ENCODE data around the gene FALEC. TPM values are rescaled to one million over a fixed set of nuclear protein-coding genes. Genes with fewer than 3 reads are reported as not detected.

The FALEC gene
- total and polyA plus RNA-seq, 9 of the 15 experiments (the other 6 are each of a cell fraction or from before 2014, with no cell fraction given), result 0.15 to 1.8 (median 0.53) TPM; not detected in 5

GRCh38 chr1:150566589-150567340 is 51.2 kb downstream of the FALEC start:
- FAIRE-seq (no peak), DNase-seq (ENCODE audit: extremely low read depth in 1 of 4, low spot score in 3 of 4) (no peak), ATAC-seq (no peak)
- Histone ChIP-seq H3K27me3 (ENCODE audit: control insufficient read depth in 2 of 2, insufficient read depth in 2 of 2, low read length in 2 of 2) (no peaks in the 10 kb centered on the region), H2AFZ (ENCODE audit: low read depth, low read length) (no peak overlapping the region), H3K9ac (ENCODE audit: insufficient read depth in 1 of 2, low read depth in 2 of 2, low read length in 2 of 2) (peak overlapping the region in 1 of 2 experiments; percentile 47; a peak in 1 of 4 replicates), H3K9me3 (replicated peaks; ENCODE audit: control insufficient read depth, insufficient read depth, low read depth, low read length) (no peaks in the 10 kb centered on the region), H4K20me1 (replicated peaks; ENCODE audit: control insufficient read depth, insufficient read depth, low read length) (peaks cover 3% of the 10 kb centered on the region; the same call in 1 of the 2 replicates), H3K36me3 (ENCODE audit: control insufficient read depth, insufficient read depth, low read length) (peaks cover 32% of the 10 kb centered on the region), H3K4me1 (replicated peaks in 1 of 2; ENCODE audit: control insufficient read depth in 2 of 2, insufficient read depth in 2 of 2, low read length in 2 of 2) (peaks cover 34 to 43% of the 10 kb centered on the region in 2 experiments), H3K79me2 (ENCODE audit: control insufficient read depth, insufficient read depth, low read length) (peaks cover 17% of the 10 kb centered on the region), H3K9me1 (ENCODE audit: control insufficient read depth, insufficient read depth, low read length) (peaks cover 6% of the 10 kb centered on the region), H3K4me2 (ENCODE audit: insufficient read depth, low read length) (peak overlapping the region; percentile 63; the same call in 1 of the 2 replicates), H3K4me3 (no peak overlapping the region), H3K27ac (ENCODE audit: extremely low read depth, low read depth, low read length) (peak overlapping the region; percentile 51; the same call in 1 of the 3 replicates)
- intact Hi-C loops (cut with micrococcal nuclease) (no loop called here), in situ Hi-C loops (cut with MboI) (loop anchor here (10.0 kb wide), 1 partner anchor 428 kb away; no protein-coding TSS in a partner anchor)
- WGBS (ENCODE audit: insufficient coverage, low coverage, missing lambda C conversion rate), result 85% methylated on average over 12 of the region's 12 CpGs
- 0 out of 2 replicates have a peak, but pooled peaks have one; percentile 31 for TF ChIP-seq ZBTB33 (CRISPR knock-in tag; IDR thresholded peaks at IDR 0.05)
- no peak for TF ChIP-seq SPI1 (IDR thresholded peaks at IDR 0.05; ENCODE audit: borderline replicate concordance, low read depth, low read length)
- no peak for TF ChIP-seq ARID1B (IDR thresholded peaks at IDR 0.05)
- TF ChIP-seq ZNF444 (CRISPR knock-in tag; IDR thresholded peaks at IDR 0.05), result no peak
- 0 out of 2 replicates have a peak, but pooled peaks have one; percentile 49 for TF ChIP-seq NFATC3 (IDR thresholded peaks at IDR 0.05)
- peak; percentile 49; the same call in 1 of the 2 replicates for TF ChIP-seq POLR2A (conservative IDR thresholded peaks at IDR 0.05)
- peak; percentile 59 for TF ChIP-seq SUPT5H (IDR thresholded peaks at IDR 0.05)
- ChIA-PET POLR2A (interaction anchor here (0.7 to 6.5 kb wide), 8 partner anchors 8 to 129 kb away, joined by 3 to 148 read pairs (median 12); partner anchors contain the start of genes ENSA and MCL1), CTCF (ENCODE audit: low intra/inter-chr PET ratio) (no interaction called here)
- BruUV-seq (replicated peaks), result no TSS peak

Data from K562 (cell line).